Fibroblast of skin of scalp (primary cell): ENCODE measurements around the gene ATL3.
"Not testable (repeated sequence)": the region's sequence is repeated elsewhere in the genome, so short reads cannot be mapped to it uniquely, and the experiment has no call there.

ENCODE experiments used
- DNase-seq: peaks from one replicate; pipeline ENCODE4 v3.0.0-alpha.2; 2013

The ATL3 gene

GRCh38 chr11:63681321-63682065 is 10.3 kb upstream of the ATL3 start, which contains the start of gene RTN3:
TSS of gene RTN3 (plus strand) at chr11:63681500. CDS start at chr11:63681637, 137 bp downstream.
- DNase-seq: peak; percentile 97

DNA sequence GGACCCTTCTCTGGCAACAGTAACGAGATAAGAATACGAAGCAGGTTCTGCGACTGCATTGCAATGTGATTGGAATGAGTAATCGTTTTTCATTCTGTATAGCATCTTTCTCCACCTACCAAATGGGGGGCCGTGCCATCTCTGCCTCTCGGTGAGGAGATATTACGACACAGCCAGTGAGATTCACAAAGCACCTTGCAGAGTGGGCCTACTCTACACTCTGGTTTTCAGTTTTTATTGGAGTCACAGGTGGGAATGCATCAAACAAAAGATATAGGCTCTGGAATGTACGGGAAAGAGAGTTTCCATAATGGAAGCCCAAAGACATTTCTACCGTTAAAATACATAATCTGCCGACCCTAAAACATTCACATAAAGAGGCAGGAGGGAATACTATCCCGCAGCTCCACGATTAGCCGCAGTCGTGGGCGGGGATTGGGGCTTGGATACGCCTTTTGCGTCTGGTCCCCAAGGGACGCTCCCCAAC is 9.7 kb upstream of the ATL3 start:
- no peak for DNase-seq

DNA sequence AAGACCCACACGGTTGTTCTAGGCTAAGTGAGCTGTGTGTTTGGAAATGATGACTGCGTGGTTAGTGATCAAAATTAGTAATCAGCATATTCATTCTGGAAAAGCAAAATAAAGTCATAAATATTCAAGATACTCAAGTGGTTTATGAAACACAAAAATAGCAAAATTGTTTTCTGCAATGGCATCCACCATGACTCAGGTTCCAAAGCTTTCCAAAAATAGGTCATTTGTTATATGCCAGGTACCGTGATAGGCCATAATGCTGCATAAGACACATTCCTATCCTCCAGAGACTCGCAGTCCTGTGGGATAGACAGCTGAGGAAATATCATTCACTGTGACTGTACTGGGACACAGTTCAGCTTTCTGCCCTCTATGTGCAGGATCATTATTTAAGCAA is 2.4 kb upstream of the ATL3 start:
- DNase-seq: peak; percentile 46

DNA sequence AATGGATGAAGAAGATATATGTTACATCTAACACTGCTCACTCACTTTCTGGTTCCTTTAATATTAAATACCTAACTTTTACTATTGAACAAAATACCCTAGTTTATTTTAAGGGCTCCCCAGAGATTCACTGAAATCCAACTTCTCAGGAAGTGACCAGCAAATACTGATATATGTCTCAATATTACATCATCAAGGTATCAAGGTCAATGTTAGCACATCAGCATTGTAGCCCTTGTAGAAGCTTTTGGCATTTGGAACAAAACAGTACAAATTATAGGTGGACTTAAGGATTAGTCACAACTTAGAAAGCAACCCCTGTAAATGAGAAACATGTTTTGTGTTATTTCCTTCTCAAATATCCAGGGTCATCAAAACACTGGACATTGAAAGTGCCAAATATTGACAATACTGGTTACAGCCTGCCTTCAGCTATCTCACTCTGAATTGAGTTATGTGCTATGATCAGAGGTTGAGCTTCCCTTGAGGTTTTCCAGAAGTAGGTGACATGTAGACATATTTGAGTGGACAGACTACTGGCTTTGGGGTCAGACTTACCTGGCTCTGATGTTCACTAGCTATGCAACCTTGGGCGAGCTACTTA is 1.9 kb upstream of the ATL3 start:
- no peak for DNase-seq

GRCh38 chr11:63672156-63672463 is 934 bp upstream of the ATL3 start:
- no peak for DNase-seq

GRCh38 chr11:63670433-63671321 is 499 bp downstream of the ATL3 start:
- DNase-seq: peak; percentile 64

- DNase-seq: no peak
These were observed 1.1 kb downstream of the ATL3 start for GRCh38 chr11:63670096-63670432.

GRCh38 chr11:63667995-63668795 is 3.0 kb downstream of the ATL3 start:
- DNase-seq: peak; percentile 95

DNA sequence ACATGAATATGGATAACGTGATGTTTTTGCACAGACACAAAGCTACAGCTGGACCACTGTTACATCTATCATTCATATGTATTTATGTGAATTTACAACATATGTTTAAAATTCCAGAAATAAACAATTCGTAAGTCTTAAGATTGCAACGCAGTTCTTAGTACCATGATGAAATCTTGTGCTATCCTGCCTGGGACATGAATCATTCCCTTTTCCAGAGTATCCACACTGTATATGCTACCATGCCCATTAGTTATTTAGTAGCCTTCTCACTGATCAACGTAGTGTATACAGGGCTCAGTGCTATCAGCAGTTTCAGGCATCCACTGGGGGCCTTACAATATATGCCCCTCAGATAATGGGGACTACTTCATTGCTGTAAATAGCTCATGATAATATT is 4.3 kb downstream of the ATL3 start:
- DNase-seq: peak; percentile 77

DNA sequence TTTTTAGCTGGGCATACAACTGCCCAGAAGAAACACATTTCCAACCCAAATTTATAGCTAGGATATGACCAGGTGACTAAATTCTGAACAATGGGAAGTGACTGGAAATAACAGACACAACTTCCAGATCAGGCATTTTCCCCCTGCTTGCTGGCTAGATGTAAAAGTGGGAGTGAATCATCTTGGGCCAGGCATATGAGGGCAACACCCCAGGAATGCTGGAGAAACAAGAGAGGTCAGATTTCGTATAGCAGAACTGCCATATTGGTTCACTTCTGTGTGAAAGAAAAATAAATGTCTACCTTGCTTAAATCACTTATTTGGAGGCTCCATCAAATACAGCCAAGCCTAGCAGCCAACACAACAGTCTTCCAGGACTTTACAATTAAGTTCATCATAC is 7.4 kb downstream of the ATL3 start:
- DNase-seq: peak; percentile 73

DNA sequence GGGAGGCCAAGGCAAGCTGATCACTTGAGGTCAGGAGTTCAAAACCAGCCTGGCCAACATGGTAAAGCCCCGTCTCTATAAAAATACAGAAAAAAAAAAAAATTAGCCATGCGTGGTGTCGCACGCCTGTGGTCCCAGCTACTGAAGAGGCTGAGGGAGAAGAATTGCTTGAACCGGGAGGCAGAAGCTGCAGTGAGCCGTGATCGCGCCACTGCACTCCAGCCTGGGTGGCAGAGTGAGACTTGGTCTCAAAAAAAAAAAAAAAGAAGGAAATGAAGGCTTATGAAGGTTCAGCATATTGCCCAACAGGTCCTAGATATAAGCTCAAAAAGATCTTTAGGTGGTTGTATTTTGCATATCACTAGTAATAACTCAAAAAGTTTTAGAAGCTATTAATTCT is 10.2 kb downstream of the ATL3 start:
- no peak for DNase-seq

GRCh38 chr11:63652671-63653070 is 18.5 kb downstream of the ATL3 start:
- no peak for DNase-seq

DNA sequence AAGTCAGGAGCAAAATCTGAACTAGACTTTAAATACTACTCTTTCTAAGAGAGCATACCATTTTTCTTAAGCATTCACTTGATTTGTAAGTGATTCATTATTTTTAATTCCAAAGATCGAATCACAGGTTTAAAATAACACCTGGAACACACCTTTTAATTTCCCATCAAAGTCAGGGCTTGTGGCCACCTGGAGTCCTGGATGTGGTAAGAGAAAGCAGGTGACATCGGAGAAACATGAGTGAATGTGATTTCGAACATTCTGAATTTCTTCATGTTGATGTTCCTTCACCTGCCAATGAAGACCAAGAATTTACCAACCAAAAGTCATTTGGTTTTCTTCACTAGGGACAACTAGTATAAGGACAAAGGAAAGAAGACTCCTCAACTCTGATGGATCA is 28.0 kb downstream of the ATL3 start:
- no peak for DNase-seq

GRCh38 chr11:63641727-63642126 is 29.4 kb downstream of the ATL3 start:
- peak; percentile 14 for DNase-seq

DNA sequence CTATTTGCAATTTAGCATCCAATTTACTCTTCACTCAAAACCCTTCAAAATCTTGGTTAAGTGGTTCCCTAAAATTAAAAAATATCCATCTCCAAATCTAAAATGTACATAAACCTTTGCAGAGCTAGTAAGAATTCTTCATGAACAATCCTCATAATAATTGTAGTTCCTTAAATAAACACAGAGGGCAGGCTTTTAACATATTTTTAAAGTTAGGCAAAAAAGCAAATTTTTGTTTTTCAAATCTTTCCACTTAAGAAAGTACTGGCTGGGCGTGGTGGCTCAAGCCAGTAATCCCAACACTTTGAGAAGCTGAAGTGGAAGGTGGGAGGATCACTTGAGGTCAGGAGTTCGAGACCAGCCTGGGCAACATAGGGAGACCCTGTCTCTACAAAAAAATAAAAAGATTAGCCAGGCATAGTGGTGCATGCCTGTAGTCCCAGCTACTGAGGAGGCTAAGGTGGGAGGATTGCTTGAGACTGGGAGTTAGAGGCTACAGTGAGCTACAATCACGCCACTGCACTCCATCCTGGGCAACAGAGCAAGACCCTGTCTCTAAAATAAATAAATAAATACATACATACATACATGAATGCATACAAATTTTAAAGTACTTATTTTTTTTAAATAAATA is 31.9 kb downstream of the ATL3 start:
- DNase-seq: peak; percentile 38

- not testable (repeated sequence) for DNase-seq
These were observed 32.7 kb downstream of the ATL3 start for GRCh38 chr11:63638436-63638835.

GRCh38 chr11:63635762-63636465 is 35.3 kb downstream of the ATL3 start:
- peak; percentile 57 for DNase-seq

- DNase-seq: no peak
These were observed 41.8 kb downstream of the ATL3 start for GRCh38 chr11:63629426-63629825.

DNA sequence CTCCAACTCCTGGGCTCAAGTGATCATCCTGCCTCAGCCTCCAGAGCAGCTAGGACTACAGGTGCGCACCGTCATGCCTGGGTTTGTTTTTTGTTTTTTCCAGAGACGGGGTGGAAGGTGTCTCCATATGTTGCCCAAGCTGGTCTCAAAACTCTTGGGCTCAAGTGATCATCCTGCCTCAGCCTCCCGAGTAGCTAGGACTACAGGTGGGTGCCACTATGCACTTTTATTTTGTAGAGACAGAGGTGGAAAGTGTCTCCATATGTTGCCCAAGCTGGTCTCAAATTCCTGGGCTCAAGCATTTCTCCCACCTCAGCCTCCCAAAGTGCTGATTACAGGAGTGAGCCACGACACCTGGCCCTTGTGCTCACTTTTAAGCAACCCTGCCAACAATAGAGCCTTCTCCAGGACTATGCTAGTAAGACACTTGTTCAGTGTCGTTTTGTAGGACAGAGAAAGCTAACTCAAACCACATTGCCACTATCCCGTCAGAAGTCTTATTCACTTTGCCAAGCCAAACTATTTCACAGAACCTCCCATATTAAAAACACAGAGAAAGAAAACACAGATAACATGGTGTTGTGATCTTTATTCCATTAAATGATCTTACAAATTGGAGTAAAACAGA is 47.5 kb downstream of the ATL3 start:
- no peak for DNase-seq

- DNase-seq: no peak
These were observed 48.9 kb downstream of the ATL3 start for GRCh38 chr11:63622323-63622722.

GRCh38 chr11:63621071-63621470 is 50.1 kb downstream of the ATL3 start:
- no peak for DNase-seq
